MCF 10A (cell line): Measurements from ENCODE around the gene FBP1. TPM values are rescaled to one million over a fixed set of nuclear protein-coding genes. Genes with fewer than 3 reads are reported as not detected.

ENCODE experiments used
- BruUV-seq: library from RNA; stranded (reverse); fragments of 400-500 nt; replicated peaks from 2 replicates; lab custom pipeline; 2021; lab: Mats Ljungman, UMichigan
- CTCF ChIA-PET: fragments of 300-600 bp; sonication (Branson Sonifier 250); formaldehyde crosslinking; extraction: SDS; loops from one replicate; lab custom pipeline; 2021; ENCODE audit warnings: antibody characterized with exemption, inconsistent platforms; lab: Yijun Ruan, JAX
- POLR2A ChIA-PET: fragments of 300-600, 350-650 bp; sonication (Branson Sonifier 250); formaldehyde crosslinking; extraction: SDS; loops from one replicate; lab custom pipeline; 2020; ENCODE audit warnings: antibody characterized with exemption, inconsistent platforms; lab: Yijun Ruan, JAX
- DNase-seq: peaks from one replicate; pipeline ENCODE4 v3.0.0-alpha.2; 2018; ENCODE audit not compliant: unreplicated experiment
- H3K27ac Mint-ChIP-seq: one replicate; pipeline ENCODE4 v1.8.0; 2022; ENCODE audit warnings: mild to moderate bottlenecking, low read depth, mixed read lengths; ENCODE audit not compliant: unreplicated experiment
- H3K27me3 Mint-ChIP-seq: one replicate; pipeline ENCODE4 v1.8.0; 2022; ENCODE audit warnings: mixed read lengths; ENCODE audit not compliant: insufficient read depth, unreplicated experiment
- H3K36me3 Mint-ChIP-seq: one replicate; pipeline ENCODE4 v1.8.0; 2022; ENCODE audit warnings: mild to moderate bottlenecking, moderate library complexity, mixed read lengths; ENCODE audit not compliant: insufficient read depth, unreplicated experiment
- H3K4me1 Mint-ChIP-seq: one replicate; pipeline ENCODE4 v1.8.0; 2022; ENCODE audit warnings: mixed read lengths; ENCODE audit not compliant: insufficient read depth, unreplicated experiment
- H3K4me3 Mint-ChIP-seq: one replicate; pipeline ENCODE4 v1.8.0; 2022; ENCODE audit warnings: mild to moderate bottlenecking, moderate library complexity, mixed read lengths; ENCODE audit not compliant: unreplicated experiment
- H3K9me3 Mint-ChIP-seq: one replicate; pipeline ENCODE4 v1.8.0; 2022; ENCODE audit warnings: mixed read lengths; ENCODE audit not compliant: unreplicated experiment
- intact Hi-C: fragments of 100-400 bp; cut with micrococcal nuclease; formaldehyde crosslinking; loops from 2 replicates; pipeline ENCODE4 v1.14.1; 2022
- total RNA-seq: library from RNA; stranded (reverse); gene quantifications from 2 replicates; pipeline ENCODE4 v1.2.3, GENCODE V29; 2022
- TF ChIP-seq, protein P1 (sequence below): fragments of 200-600 bp; IDR thresholded peaks from one replicate; pipeline ENCODE4 v1.8.0; 2022; ENCODE audit warnings: antibody characterized with exemption, mild to moderate bottlenecking; ENCODE audit not compliant: unreplicated experiment

The FBP1 gene
- total RNA-seq, 1 experiment from 2014 or later, result not detected

DNA sequence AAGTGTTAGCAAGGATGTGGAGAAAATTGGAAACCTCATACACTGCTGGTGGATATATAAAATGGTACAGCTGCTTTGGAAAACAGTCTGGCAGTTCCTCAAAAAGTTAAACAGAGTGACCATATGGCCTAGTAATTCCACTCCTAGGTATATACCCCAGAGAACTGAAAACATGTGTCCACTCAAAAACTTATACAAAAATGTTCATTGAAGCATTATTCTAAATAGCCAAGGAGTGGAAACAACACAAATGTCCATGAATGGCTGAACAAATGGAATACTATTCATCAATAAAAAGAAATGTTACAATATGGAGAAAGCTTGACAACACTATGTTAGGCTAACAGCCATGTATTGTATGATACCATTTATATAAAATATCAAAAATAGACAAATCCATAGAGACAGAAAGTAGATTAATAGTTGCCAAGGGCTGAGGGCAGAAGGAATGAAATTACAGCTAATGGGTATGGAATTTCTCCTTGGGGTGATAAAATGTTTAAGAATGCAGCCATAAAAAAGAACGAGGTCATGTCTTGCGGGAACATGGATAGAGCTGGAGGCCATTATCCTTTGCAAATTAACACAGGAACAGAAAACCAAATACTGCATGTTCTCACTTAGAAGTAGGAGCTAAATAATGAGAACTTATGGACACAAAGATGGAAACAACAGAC is 33.6 kb upstream of the FBP1 start:
- peak; percentile 38 for DNase-seq
- TF ChIP-seq, protein P1, sequence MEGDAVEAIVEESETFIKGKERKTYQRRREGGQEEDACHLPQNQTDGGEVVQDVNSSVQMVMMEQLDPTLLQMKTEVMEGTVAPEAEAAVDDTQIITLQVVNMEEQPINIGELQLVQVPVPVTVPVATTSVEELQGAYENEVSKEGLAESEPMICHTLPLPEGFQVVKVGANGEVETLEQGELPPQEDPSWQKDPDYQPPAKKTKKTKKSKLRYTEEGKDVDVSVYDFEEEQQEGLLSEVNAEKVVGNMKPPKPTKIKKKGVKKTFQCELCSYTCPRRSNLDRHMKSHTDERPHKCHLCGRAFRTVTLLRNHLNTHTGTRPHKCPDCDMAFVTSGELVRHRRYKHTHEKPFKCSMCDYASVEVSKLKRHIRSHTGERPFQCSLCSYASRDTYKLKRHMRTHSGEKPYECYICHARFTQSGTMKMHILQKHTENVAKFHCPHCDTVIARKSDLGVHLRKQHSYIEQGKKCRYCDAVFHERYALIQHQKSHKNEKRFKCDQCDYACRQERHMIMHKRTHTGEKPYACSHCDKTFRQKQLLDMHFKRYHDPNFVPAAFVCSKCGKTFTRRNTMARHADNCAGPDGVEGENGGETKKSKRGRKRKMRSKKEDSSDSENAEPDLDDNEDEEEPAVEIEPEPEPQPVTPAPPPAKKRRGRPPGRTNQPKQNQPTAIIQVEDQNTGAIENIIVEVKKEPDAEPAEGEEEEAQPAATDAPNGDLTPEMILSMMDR, result no peak
- CTCF ChIA-PET, result interaction anchor here (0.6 to 20.7 kb wide), 6 partner anchors 8 to 495 kb away, joined by 3 to 457 read pairs (median 3); no protein-coding TSS in a partner anchor
- Mint-ChIP-seq H3K36me3 (peaks cover 5% of the 10 kb centered on the region), H3K27me3 (no peaks in the 10 kb centered on the region), H3K9me3 (no peaks in the 10 kb centered on the region), H3K4me1 (peaks cover 24% of the 10 kb centered on the region), H3K4me3 (no peak overlapping the region), H3K27ac (peak overlapping the region; percentile 60)
- no TSS peak for BruUV-seq
- POLR2A ChIA-PET, result interaction anchor here (0.6 to 2.1 kb wide), 5 partner anchors 9 to 480 kb away, joined by 3 to 6 read pairs (median 3); no protein-coding TSS in a partner anchor
- intact Hi-C loops, result no loop called here

DNA sequence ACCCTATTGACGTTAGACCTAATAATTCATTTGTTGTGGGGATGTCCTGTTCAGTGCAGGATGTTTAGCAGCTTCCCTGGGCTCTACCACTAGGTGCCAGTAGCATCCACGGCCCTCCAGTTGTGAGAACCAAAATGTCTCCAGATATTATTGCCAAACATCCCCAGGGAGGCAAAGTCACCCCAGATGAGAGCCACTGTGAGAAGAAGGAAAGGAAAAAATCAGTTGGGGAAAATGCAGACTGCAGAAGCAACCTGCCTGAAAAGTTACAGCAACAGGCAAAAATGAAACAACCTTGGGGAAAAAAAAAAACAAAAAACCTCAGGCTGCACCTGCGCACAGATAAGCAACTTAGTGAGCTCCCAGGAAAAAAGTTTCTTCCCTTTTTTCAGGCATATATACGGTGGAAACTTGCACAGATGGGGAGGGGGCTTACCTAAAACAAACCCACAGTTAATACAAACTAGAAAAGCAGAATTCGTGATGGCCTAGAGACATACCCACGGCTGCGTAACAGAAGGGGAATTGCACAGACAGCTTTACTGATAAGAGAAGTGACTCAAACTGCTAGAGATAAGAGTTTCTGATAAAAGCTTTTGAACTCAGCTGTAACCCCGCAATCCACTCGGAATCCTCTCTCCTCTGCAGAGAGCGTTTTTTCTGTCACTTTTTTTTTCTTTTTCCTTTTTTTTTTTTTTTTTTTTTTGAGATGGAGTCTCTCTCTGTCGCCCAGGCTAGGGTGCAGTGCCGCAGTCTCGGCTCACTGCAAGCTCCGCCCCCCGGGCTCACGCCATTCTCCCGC is 29.8 kb upstream of the FBP1 start:
- Mint-ChIP-seq H3K27me3 (no peaks in the 10 kb centered on the region), H3K4me1 (peaks cover 19% of the 10 kb centered on the region), H3K27ac (no peak overlapping the region), H3K36me3 (no peaks in the 10 kb centered on the region), H3K9me3 (no peaks in the 10 kb centered on the region), H3K4me3 (peak overlapping the region; percentile 44)
- peak; percentile 78 for DNase-seq
- no TSS peak for BruUV-seq
- intact Hi-C loops, result loop anchor here (1.0 kb wide), 3 partner anchors 458 to 499 kb away; no protein-coding TSS in a partner anchor
- ChIA-PET CTCF (interaction anchor here (0.5 to 20.7 kb wide), 27 partner anchors 12 to 1698 kb away, joined by 3 to 457 read pairs (median 4); no protein-coding TSS in a partner anchor), POLR2A (interaction anchor here (0.5 to 1.7 kb wide), 7 partner anchors 12 to 1943 kb away, joined by 3 to 9 read pairs (median 4); no protein-coding TSS in a partner anchor)
- TF ChIP-seq, protein P1, result peak; percentile 70

DNA sequence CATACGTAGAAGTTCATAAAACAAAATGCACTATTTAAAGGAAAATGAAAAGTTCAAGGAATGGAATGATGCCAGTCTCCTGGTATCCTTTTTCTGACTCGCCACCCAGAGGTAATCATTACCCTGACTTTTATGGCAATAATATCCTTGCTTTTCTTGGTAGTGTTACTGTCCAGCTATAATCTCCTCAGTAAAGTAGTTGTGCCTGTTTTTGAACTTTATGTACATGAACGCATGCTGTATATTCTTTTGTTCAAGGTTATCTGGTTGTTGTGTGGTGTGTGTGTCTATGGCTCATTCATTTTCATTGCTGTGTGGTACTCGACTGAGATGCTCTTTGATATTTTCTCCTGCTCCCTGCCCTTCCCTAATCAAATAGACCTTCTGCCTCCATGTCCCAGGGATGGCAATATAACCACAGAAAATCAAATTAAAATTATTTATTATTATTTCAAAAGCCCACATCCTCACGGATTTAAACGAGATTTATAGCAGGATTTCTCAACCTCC is 29.2 kb upstream of the FBP1 start:
- no TSS peak for BruUV-seq

More for the DNA sequence above, 29.2 kb upstream of the FBP1 start:
- intact Hi-C loops, result loop anchor here (1.0 kb wide), 1 partner anchor 463 kb away; no protein-coding TSS in a partner anchor
- DNase-seq, result no peak
- Mint-ChIP-seq H3K4me3 (peak overlapping the region; percentile 44), H3K4me1 (peaks cover 18% of the 10 kb centered on the region), H3K27me3 (no peaks in the 10 kb centered on the region), H3K36me3 (no peaks in the 10 kb centered on the region), H3K27ac (no peak overlapping the region), H3K9me3 (no peaks in the 10 kb centered on the region)
- CTCF ChIA-PET, result interaction anchor here (0.6 to 20.7 kb wide), 13 partner anchors 11 to 1271 kb away, joined by 3 to 457 read pairs (median 4); no protein-coding TSS in a partner anchor
- TF ChIP-seq, protein P1, result no peak
- POLR2A ChIA-PET, result interaction anchor here (0.5 to 1.7 kb wide), 4 partner anchors 258 to 1536 kb away, joined by 3 to 9 read pairs (median 4); no protein-coding TSS in a partner anchor
